Measurements from ENCODE around the gene CCDC28B. TPM values are rescaled to one million over a fixed set of nuclear protein-coding genes. Genes with fewer than 3 reads are reported as not detected.
A peak's percentile ranks its signal among the peaks of the same experiment; 100 is the strongest.

Gene CCDC28B
- total RNA-seq, 1 donor from 2014 or later: 29.7 TPM

GRCh38 chr1:32246888-32247273, 46.5 kb downstream of the CCDC28B start, which contains the start of gene FAM167B:
TSS of gene FAM167B (plus strand) at chr1:32247222. CDS start at chr1:32247422, 200 bp downstream.
- Mint-ChIP-seq H3K4me3 (ENCODE audit: unreplicated experiment) (no peak within 1 kb of the TSS), H3K4me1 (ENCODE audit: low read depth) (peaks cover 35% of the 10 kb centered on the region), H3K9me3 (ENCODE audit: low read depth) (no peaks in the 10 kb centered on the region), H3K36me3 (ENCODE audit: low read depth) (peaks cover under 1% of the 10 kb centered on the region), H3K27ac (ENCODE audit: unreplicated experiment) (peak within 1 kb of the TSS; percentile 34), H3K27me3 (ENCODE audit: low read depth) (no peaks in the 10 kb centered on the region)
- TF ChIP-seq CTCF (IDR thresholded peaks at IDR 0.05): no peak
- no peak for DNase-seq (ENCODE audit: low spot score)

GRCh38 chr1:32247452-32247851, 47.1 kb downstream of the CCDC28B start:
- no peak for TF ChIP-seq CTCF (IDR thresholded peaks at IDR 0.05)
- Mint-ChIP-seq H3K4me1 (ENCODE audit: low read depth) (peaks cover 29% of the 10 kb centered on the region), H3K9me3 (ENCODE audit: low read depth) (no peaks in the 10 kb centered on the region), H3K4me3 (ENCODE audit: unreplicated experiment) (no peak overlapping the region), H3K27me3 (ENCODE audit: low read depth) (no peaks in the 10 kb centered on the region), H3K27ac (ENCODE audit: unreplicated experiment) (no peak overlapping the region), H3K36me3 (ENCODE audit: low read depth) (peaks cover 1% of the 10 kb centered on the region)
- DNase-seq (ENCODE audit: low spot score): no peak

GRCh38 chr1:32247983-32248889, 47.8 kb downstream of the CCDC28B start:
- H3K36me3 Mint-ChIP-seq (ENCODE audit: low read depth): peaks cover 1% of the 10 kb centered on the region
- H3K27me3 Mint-ChIP-seq (ENCODE audit: low read depth): no peaks in the 10 kb centered on the region
- no peak for DNase-seq (ENCODE audit: low spot score)
- peak; percentile 85 for TF ChIP-seq CTCF (IDR thresholded peaks at IDR 0.05)
- no peak overlapping the region for H3K27ac Mint-ChIP-seq (ENCODE audit: unreplicated experiment)
- no peak overlapping the region for H3K4me3 Mint-ChIP-seq (ENCODE audit: unreplicated experiment)
- no peaks in the 10 kb centered on the region for H3K9me3 Mint-ChIP-seq (ENCODE audit: low read depth)
- peaks cover 26% of the 10 kb centered on the region for H3K4me1 Mint-ChIP-seq (ENCODE audit: low read depth)

- TF ChIP-seq CTCF (IDR thresholded peaks at IDR 0.05): no peak
- no peak for DNase-seq (ENCODE audit: low spot score)
- Mint-ChIP-seq H3K4me1 (ENCODE audit: low read depth) (peaks cover 26% of the 10 kb centered on the region), H3K27ac (ENCODE audit: unreplicated experiment) (no peak overlapping the region), H3K36me3 (ENCODE audit: low read depth) (peaks cover 1% of the 10 kb centered on the region), H3K4me3 (ENCODE audit: unreplicated experiment) (no peak overlapping the region), H3K27me3 (ENCODE audit: low read depth) (no peaks in the 10 kb centered on the region), H3K9me3 (ENCODE audit: low read depth) (no peaks in the 10 kb centered on the region)
These were observed 49.6 kb downstream of the CCDC28B start for GRCh38 chr1:32249831-32250525.
